Kidney capillary endothelial cell (primary cell): ENCODE measurements around the gene RAD51B.
"Not testable (repeated sequence)": the region's sequence is repeated elsewhere in the genome, so short reads cannot be mapped to it uniquely, and the experiment has no call there.

ENCODE experiments used
- DNase-seq: peaks from one replicate; pipeline ENCODE4 v3.0.0-alpha.2; 2018; ENCODE audit warnings: low spot score

RAD51B gene

DNA sequence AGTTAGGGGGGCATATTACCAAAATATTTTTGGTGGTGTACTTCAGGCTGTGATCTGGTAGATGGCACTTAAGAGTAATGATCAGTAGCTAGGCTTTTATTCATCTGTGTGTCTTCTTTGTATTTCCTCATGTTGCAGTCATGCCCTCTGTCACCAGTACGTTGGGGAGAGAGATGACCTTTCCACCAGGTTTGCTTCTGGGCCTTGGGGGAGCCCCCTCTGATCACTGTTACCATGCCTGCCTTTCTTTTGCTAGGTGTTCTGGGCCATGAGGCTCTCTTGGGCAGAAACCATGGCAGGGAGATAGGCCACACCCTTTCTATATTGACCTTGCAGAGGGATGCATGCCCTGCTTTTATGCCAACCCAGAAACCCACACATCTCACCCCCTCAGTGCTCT is 208.5 kb downstream of the RAD51B start:
- DNase-seq, result no peak

DNA sequence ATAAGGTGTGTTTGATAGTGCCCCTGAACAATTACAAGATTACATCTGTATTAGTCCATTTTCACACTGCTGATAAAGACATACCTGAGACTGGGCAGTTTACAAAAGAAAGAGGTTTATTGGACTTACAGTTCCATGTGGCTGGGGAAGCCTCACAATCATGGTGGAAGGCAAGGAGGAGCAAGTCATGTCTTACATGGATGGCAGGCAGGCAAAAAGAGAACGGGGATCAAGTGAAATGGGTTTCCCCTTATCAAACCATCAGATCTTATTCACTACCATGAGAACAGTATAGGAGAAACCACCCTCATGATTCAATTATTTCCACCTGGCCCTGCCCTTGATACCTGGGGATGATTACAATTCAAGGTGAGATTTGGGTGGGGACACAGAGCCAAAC is 211.4 kb downstream of the RAD51B start:
- not testable (repeated sequence) for DNase-seq

- no peak for DNase-seq
Measured at GRCh38 chr14:68032154-68032553, 212.6 kb downstream of the RAD51B start.

DNA sequence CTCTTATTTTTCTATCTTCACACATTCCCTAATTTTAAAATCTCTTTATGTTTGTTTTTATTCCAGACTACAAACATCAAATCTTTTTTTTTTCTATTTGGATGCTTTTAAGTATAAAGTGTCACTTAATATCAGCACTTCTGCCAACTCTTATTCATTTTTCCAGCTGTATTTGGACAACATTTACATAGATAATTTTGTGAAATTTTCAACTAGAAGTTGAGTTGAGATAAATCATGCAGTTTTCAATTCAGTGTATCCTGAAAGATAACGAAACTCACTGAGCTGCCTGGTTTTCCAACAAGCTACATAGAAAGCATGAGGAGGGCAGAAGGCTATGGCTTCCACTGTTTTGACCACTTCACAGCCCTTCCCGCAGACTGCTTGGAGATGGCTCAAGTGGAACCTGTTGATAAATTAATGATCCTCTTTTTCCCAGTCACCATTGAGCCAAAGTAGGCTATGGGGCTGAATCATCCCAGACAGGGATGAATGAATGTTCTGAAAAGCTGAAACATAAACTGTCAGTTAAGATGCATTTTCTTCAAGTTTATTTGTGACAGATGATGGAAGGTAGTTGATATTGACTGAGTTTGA is 213.9 kb downstream of the RAD51B start:
- no peak for DNase-seq

DNA sequence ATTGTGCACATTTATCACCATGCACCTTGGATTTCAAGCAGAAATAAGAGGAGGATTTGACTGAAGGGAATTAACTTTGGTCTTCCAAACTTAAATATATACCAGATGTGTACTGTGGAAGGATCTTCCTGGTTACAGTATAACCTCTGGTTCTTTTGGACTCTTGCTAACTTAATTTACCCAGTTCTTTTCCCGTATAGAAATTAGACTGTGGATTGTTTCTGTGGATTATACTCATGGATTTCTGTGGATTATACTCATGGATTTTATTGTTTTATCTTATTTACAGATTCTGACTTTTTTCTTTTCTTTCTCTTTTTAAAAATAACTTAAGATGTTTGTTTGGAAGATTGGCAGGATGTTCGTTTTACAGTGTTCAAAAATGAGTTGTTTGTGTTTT is 215.3 kb downstream of the RAD51B start:
- DNase-seq, result no peak

DNA sequence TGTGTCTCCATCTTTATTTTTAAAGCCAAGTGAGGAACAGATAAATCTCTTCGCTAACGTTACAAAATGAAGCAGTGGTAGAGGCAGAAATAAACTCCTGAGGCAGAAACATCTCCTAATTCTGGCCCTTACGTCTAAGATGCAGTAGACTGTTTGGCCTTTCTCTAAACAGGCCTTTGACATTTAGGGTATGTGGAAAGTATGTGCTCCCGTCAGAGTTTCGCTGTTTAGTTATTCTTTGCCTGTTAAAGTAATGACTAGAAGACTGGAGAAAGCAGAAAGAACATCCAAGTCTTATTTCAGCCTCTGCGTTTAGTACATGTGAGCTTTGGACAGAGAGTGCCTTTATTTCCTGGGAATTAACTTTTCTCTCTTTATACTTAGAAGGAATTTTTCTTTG is 216.6 kb downstream of the RAD51B start:
- no peak for DNase-seq

GRCh38 chr14:68039593-68039992 is 220.0 kb downstream of the RAD51B start:
- DNase-seq, result peak; percentile 41

DNA sequence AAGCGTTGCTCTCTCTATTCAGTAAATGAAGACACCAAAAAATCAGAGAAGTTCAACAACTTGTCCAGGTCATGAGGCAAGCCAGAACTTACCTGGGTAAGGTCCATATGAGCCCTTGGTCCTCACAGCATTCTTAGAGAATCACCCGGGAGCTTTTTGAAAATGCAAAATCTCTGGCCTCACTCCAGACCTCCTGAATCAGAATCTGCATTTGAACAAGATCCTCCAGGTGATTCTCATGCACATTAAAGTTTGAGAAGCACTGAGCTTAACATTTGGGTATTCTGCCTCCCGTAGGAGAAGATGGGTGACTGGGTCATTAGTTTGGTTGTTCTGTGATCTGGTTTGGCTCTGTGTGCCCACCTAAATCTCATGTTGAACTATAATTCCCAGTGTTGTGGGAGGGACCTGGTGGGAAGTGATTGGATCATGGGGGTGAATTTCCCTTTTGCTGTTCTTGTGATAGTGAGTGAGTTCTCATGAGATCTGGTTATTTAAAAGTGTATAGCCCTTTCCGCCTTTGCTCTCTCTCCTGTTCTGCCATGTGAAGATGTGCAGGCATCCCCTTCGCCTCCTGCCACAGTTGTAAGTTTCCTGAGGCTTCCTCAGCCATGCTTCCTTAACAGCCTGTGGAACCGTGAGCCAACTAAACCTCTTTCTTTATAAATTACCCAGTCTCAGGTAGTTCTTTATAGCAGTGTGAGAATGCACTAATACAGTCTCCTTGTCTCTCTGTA is 221.2 kb downstream of the RAD51B start:
- DNase-seq, result no peak

- no peak for DNase-seq
Measured at GRCh38 chr14:68041876-68042354, 222.3 kb downstream of the RAD51B start.

DNA sequence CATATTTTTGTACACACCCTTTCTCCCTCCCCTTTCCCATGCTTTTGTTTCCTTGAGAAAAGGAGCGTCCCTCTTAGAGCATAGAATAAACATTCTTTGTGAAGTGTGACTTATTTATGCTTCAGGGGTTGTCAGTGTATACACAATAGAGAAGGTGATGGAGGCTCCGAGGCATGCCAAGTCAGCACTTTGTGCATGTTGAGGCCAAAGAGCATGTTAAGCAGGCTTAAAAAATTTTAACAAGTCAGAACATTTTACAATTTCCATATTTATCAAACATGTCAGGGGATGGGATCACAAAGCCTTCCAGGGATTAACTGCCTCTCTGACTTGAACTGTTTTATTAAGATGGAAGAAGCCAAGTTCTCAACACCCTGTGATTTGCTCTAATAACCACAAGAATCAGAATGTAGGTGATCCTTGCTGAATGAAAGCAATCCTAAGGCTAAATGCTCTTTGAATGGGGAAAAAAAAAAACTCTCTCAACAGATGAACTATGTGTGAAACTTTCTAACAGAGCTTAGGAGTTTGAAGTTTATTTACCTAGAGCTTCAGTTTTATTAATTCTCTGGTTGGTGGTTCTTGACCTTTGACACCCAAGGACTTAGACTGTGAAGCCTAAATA is 223.1 kb downstream of the RAD51B start:
- no peak for DNase-seq

DNA sequence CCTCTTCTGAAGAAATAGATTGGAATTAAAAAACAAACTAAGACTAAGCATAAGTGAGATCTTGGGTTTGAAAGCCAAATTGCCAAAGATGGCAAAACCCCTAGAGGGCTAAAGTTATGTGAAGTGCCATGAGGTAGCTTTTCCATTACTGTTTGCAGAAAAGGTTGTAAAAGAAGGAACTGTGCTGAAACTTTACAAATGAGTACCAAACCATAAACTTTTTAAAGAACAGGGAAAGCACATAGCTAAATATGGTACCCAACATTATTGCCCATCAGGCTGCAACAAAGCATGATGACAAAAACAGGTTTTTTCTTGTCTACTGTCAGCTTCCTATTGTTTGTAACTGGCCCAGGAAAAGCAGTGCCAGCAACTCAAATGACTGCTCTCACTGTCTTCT is 224.2 kb downstream of the RAD51B start:
- DNase-seq, result no peak

- no peak for DNase-seq
Measured at GRCh38 chr14:68047906-68048305, 228.3 kb downstream of the RAD51B start.

DNA sequence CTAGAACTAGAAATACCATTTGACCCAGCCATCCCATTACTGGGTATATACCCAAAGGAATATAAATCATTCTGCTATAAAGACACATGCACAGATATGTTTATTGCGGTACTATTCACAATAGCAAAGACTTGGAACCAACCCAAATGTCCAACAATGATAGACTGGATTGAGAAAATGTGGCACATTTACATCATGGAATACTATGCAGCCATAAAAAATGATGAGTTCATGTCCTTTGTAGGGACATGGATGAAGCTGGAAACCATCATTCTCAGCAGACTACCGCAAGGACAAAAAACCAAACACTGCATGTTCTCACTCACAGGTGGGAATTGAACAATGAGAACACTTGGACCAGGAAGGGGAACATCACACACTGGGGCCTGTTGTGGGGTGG is 229.2 kb downstream of the RAD51B start:
- DNase-seq, result not testable (repeated sequence)

- no peak for DNase-seq
Measured at GRCh38 chr14:68050177-68050576, 230.6 kb downstream of the RAD51B start.

- no peak for DNase-seq
Measured at GRCh38 chr14:68051146-68051545, 231.6 kb downstream of the RAD51B start.

- no peak for DNase-seq
Measured at GRCh38 chr14:68060198-68060597, 240.6 kb downstream of the RAD51B start.

DNA sequence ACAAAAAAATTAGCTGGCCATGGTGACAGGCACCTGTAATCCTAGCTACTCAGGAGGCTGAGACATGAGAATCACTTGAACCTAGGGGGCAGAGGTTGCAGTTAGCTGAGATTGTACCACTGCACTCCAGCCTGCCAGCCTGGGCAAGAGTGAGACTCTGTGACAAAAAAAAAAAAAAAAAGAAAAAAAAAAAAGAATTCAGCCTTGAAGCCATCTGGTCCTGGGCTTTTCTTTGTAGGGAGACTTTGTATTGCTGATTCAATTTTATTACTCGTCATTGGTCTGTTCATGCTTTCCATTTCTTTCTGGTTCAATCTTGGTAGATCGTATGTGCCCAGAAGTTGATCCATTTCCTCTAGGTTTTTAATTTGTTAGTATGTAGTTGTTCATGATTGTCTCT is 243.1 kb downstream of the RAD51B start:
- no peak for DNase-seq

GRCh38 chr14:68065322-68065721 is 245.7 kb downstream of the RAD51B start:
- no peak for DNase-seq

DNA sequence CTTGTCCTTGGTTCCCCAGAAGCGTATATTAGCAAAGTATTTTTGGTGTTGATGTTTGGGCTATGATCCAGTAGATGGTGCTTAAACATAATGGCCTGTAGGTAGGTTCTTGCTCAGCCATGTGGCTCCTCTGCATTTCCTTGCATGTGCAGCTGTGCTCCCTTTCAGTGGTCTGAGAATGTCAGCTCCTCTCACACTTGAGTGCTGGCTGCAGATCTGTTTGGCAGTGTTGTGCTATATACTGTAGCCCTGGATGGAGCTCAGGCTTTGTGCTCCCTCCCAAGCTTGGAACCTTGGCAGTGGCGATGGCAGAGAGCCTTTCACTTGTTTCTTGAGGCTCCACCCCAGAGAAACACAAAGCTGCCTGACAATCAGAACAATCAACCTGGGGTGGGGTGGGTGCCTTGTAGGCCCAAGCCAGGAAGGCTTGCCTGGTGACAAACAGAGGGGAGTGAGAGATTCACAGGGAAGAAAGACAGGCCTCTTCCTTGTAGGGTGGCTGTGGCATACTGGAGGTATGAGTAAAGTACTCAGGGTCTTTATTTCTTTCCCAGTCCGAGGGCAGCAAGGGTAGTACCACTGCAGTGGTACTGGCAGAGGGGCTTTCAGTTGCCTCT is 255.3 kb downstream of the RAD51B start:
- DNase-seq, result no peak

DNA sequence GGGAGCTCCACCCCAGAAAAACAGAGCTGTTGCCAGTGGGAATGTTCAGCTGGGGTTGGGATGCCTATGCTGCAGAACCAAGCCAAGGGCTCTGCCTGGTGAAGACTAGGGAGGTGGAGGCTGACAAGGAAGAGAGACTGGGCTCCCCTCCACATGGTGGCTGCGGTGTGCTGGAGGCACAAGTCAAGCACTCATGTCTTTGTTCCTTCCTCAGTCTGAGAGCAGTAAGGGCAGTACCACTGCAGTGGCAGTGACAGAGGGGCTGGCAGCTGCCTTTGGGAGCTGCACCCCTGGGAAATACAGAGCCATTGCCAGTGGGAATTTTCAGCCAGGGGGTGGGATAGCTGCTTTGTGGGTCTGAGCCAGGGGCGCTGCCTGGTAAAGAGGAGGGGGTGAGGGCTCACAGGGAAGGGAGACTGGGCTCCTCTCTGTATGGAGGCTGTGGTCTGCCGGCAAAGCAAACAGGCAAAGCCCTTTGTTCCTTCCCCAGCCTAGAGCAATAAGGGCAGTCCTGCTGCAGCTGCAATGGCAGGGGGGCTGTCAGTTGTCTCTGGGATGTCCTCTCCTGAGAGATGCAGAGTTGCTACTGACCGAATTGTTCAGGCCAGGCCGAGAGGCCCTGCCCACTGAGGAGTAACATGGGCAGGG is 255.9 kb downstream of the RAD51B start:
- DNase-seq, result no peak

DNA sequence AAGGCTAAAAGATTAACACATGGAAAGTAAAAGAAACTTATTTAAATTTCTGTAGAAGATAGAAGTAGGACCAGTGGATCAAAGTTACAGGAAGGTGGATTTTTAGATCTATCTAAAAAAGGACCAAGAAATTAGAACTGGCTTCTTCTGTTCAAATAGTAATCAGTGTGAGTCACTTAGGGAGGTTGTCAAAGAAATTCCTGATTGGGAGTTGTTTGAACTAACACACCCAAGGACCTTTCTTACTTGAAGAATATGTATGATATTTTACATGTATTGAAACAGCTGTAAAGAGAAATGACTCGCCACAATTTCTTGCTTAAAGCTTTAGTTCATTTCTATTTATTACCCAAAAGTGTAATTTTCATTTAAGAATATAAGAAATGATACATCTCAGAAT is 256.9 kb downstream of the RAD51B start:
- no peak for DNase-seq

GRCh38 chr14:68079941-68080697 is 260.5 kb downstream of the RAD51B start:
- DNase-seq, result no peak
